ENCODE data around the gene PCBP2. TPM values are rescaled to one million over a fixed set of nuclear protein-coding genes. Genes with fewer than 3 reads are reported as not detected.

Gene PCBP2
- total RNA-seq, 1 donor from 2014 or later: 435 TPM

GRCh38 chr12:53461059-53461458, 9.2 kb downstream of the PCBP2 start:
- H3K9ac ChIP-seq: peak overlapping the region; percentile 17
- peaks cover 57% of the 10 kb centered on the region for H3K36me3 Mint-ChIP-seq
- TF ChIP-seq EZH2phosphoT487 (IDR thresholded peaks at IDR 0.05) (no peak), EZH2 (IDR thresholded peaks at IDR 0.05) (no peak), CTCF (IDR thresholded peaks at IDR 0.05) (no peak)
- H3K9me3 ChIP-seq (ENCODE audit: low read depth): no peaks in the 10 kb centered on the region
- no peak overlapping the region for H3K4me3 Mint-ChIP-seq
- no peaks in the 10 kb centered on the region for H3K27me3 ChIP-seq
- peak overlapping the region; percentile 4 for H3K4me3 ChIP-seq
- H3K27ac ChIP-seq: peak overlapping the region; percentile 7
- peaks cover 59% of the 10 kb centered on the region for H3K4me1 ChIP-seq
- peaks cover 10% of the 10 kb centered on the region for H3K27me3 Mint-ChIP-seq (ENCODE audit: insufficient read depth, low read depth)
- H3K9me3 Mint-ChIP-seq: no peaks in the 10 kb centered on the region
- peaks cover 100% of the 10 kb centered on the region for H3K79me2 ChIP-seq (ENCODE audit: low read depth)
- H2AFZ ChIP-seq (replicated peaks): no peak overlapping the region
- H3K27ac Mint-ChIP-seq: no peak overlapping the region
- H3K4me1 Mint-ChIP-seq: peaks cover 54% of the 10 kb centered on the region
- DNase-seq (ENCODE audit: low spot score): no peak
- peak overlapping the region; percentile 59 for H3K4me2 ChIP-seq
- peaks cover 100% of the 10 kb centered on the region for H4K20me1 ChIP-seq (ENCODE audit: low read depth)
- H3F3A ChIP-seq (ENCODE audit: low read depth): peaks cover 99% of the 10 kb centered on the region
- H3K36me3 ChIP-seq: peaks cover 65% of the 10 kb centered on the region

GRCh38 chr12:53461591-53461990, 9.7 kb downstream of the PCBP2 start:
- peaks cover 98% of the 10 kb centered on the region for H3F3A ChIP-seq (ENCODE audit: low read depth)
- peaks cover 100% of the 10 kb centered on the region for H4K20me1 ChIP-seq (ENCODE audit: low read depth)
- H3K36me3 ChIP-seq: peaks cover 64% of the 10 kb centered on the region
- H3K4me2 ChIP-seq: peak overlapping the region; percentile 59
- TF ChIP-seq EZH2 (IDR thresholded peaks at IDR 0.05) (no peak), CTCF (IDR thresholded peaks at IDR 0.05) (no peak), EZH2phosphoT487 (IDR thresholded peaks at IDR 0.05) (no peak)
- H3K27ac ChIP-seq: peak overlapping the region; percentile 65
- peaks cover 100% of the 10 kb centered on the region for H3K79me2 ChIP-seq (ENCODE audit: low read depth)
- H3K4me3 ChIP-seq: no peak overlapping the region
- peak overlapping the region; percentile 35 for H3K9ac ChIP-seq
- DNase-seq (ENCODE audit: low spot score): no peak
- no peaks in the 10 kb centered on the region for H3K9me3 Mint-ChIP-seq
- H3K27ac Mint-ChIP-seq: no peak overlapping the region
- H3K27me3 Mint-ChIP-seq (ENCODE audit: insufficient read depth, low read depth): peaks cover 10% of the 10 kb centered on the region
- no peaks in the 10 kb centered on the region for H3K9me3 ChIP-seq (ENCODE audit: low read depth)
- no peak overlapping the region for H2AFZ ChIP-seq (replicated peaks)
- no peaks in the 10 kb centered on the region for H3K27me3 ChIP-seq
- H3K36me3 Mint-ChIP-seq: peaks cover 60% of the 10 kb centered on the region
- peaks cover 59% of the 10 kb centered on the region for H3K4me1 ChIP-seq
- H3K4me3 Mint-ChIP-seq: no peak overlapping the region
- H3K4me1 Mint-ChIP-seq: peaks cover 53% of the 10 kb centered on the region

GRCh38 chr12:53462935-53463334, 11.0 kb downstream of the PCBP2 start:
- H3K27ac ChIP-seq: peak overlapping the region; percentile 65
- Mint-ChIP-seq H3K9me3 (no peaks in the 10 kb centered on the region), H3K4me3 (no peak overlapping the region), H3K27ac (no peak overlapping the region), H3K4me1 (peaks cover 48% of the 10 kb centered on the region), H3K36me3 (peaks cover 68% of the 10 kb centered on the region), H3K27me3 (ENCODE audit: insufficient read depth, low read depth) (peaks cover 8% of the 10 kb centered on the region)
- H3K9ac ChIP-seq: peak overlapping the region; percentile 29
- H3K4me2 ChIP-seq: peak overlapping the region; percentile 59
- H3K36me3 ChIP-seq: peaks cover 74% of the 10 kb centered on the region
- peak overlapping the region; percentile 19 for H3K4me3 ChIP-seq
- no peak for DNase-seq (ENCODE audit: low spot score)
- H3F3A ChIP-seq (ENCODE audit: low read depth): peaks cover 97% of the 10 kb centered on the region
- peaks cover 100% of the 10 kb centered on the region for H3K79me2 ChIP-seq (ENCODE audit: low read depth)
- H3K4me1 ChIP-seq: peaks cover 59% of the 10 kb centered on the region
- peaks cover 100% of the 10 kb centered on the region for H4K20me1 ChIP-seq (ENCODE audit: low read depth)
- no peak for TF ChIP-seq CTCF (IDR thresholded peaks at IDR 0.05)
- TF ChIP-seq EZH2phosphoT487 (IDR thresholded peaks at IDR 0.05): no peak
- no peak overlapping the region for H2AFZ ChIP-seq (replicated peaks)
- no peaks in the 10 kb centered on the region for H3K9me3 ChIP-seq (ENCODE audit: low read depth)
- no peaks in the 10 kb centered on the region for H3K27me3 ChIP-seq
